GM04503 (cell line): Measurements from ENCODE around the gene TMEM53.
A peak's percentile ranks its signal among the peaks of the same experiment; 100 is the strongest.

Source experiments
- DNase-seq: peaks from one replicate; pipeline ENCODE4 v3.0.0-alpha.2; 2012; ENCODE audit warnings: low read depth

TMEM53 gene

GRCh38 chr1:44696789-44697345 is 22.6 kb upstream of the TMEM53 start:
- no peak for DNase-seq

GRCh38 chr1:44696101-44696500 is 21.8 kb upstream of the TMEM53 start:
- DNase-seq: no peak

DNA sequence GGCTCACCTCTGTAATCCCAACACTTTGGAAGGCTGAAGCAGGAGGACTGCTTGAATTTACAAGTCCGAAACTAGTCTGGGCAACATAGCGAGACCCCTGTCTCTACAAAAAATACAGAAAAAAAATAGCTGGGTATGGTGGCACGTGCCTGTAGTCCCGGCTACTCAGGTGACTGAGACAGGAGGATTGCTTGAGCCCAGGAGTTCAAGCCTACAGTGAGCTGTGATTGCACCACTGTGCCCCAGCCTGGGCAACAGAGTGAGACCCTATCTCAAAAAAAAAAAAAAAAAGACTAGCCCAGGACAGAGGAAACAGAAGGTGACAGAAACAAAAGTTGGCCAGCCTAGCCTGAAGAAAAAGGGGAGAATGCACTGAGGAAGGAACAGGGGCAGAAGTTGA is 21.4 kb upstream of the TMEM53 start:
- DNase-seq: no peak

DNA sequence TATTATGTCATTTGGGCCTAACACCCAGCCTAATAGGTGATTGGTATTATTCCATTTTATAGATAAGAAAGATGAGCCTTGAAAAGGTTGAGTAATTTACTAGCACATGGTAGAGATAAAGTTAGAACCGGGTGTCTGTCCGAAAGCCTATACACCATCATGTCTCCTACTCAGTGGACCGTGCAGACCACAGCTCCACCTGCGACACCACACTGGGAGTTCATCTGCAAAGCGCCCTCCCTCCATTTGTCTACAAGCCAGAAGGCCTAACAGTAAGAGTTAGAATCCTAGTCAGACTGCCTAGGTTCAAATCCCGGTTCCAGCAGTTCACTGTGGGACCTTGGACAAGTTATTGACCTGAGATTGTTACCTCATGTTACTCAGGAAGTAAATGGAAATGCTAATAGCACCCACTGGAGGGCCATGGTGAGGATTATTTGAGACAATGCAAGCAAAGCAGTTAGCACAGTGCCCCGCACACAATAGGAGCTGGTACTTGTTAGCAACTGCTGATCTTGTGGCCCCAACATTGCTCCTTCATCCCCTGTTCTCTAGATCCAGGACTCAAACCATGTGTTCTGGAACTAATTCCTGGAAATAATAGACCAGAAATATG is 20.7 kb upstream of the TMEM53 start:
- no peak for DNase-seq

DNA sequence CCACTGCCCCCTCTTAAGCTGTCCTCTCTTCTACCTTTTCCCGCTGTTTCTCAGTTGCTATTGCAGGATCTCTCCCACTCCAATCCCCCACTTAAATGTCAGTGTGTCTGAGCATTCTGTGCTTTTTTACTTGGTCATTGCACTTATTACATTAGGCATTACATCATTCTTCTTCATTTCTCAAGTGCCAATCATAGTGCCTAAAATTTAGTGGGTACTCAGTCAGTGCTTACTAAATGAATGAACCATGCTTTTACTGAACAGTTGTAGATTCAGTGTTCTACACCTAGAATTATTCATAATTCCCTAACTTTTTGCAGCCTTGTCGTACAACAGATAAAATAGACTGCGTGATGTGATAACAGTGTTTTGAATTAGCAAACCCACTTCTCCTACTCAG is 19.6 kb upstream of the TMEM53 start:
- no peak for DNase-seq

GRCh38 chr1:44693159-44693558 is 18.9 kb upstream of the TMEM53 start:
- no peak for DNase-seq

DNA sequence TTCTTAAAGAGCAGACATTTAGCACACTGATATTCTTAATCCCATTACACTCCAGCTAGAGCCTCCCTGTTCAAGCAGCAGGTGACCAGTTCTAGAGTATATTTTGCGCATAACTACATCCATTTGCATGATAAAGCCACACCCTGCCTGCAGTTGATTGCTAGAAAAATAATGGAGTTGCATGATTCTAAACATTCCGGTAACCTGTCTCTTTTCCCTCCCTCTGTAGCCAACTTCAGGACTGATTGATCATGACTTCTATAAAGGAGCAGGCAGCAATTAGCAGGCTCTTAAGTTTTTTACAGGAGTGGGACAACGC is 15.1 kb upstream of the TMEM53 start:
- no peak for DNase-seq

DNA sequence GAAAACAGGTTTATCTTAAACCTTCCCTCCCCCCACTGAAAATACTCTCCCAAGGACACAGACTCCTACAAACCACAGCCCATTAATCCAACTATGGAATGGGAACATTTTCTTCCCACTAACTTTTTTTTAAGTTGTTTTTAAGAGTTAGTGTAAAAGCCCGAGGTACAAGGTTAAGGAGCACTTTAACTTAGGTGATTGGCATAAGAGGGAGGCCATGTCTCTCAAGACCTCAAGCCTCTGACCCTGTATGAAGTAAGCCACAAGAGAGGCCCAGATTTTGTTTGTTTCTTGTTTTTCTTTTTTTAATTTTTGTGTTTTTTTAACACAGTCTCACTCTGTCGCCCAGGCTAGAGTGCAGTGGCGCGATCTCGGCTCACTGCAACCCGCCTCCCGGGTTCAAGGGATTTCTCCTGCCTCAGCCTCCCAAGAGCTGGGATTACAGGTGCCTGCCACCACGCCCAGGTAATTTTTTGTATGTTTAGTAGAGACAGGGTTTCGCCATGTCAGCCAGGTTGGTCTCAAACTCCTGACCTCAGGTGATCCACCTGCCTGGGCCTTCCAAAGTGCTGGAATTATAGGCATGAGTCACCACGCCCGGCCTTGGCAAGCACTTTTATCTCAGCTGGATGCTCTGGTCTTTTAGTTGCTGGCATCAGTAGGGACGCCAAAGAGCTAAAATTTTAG is 14.6 kb upstream of the TMEM53 start:
- DNase-seq: no peak

- DNase-seq: no peak
These were observed 11.6 kb upstream of the TMEM53 start for GRCh38 chr1:44685881-44686280.

DNA sequence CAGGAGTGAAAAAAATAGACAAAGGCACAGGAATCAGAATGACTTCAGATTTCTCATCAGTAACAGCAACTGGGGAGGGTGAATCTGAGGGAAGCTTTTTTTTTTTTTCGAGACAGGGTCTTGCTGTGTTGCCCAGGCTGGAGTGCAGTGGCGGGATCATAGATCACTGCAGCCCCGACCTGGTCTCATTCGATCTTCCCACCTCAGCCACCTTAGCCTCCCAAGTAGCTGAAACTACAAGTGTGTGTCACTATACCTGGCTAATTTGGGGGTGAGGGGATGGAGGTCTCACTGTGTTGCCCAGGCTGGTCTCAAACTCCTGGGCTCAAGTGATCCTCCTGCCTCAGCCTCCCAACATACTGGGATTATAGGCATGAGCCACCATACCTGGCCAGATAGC is 10.9 kb upstream of the TMEM53 start:
- DNase-seq: no peak

DNA sequence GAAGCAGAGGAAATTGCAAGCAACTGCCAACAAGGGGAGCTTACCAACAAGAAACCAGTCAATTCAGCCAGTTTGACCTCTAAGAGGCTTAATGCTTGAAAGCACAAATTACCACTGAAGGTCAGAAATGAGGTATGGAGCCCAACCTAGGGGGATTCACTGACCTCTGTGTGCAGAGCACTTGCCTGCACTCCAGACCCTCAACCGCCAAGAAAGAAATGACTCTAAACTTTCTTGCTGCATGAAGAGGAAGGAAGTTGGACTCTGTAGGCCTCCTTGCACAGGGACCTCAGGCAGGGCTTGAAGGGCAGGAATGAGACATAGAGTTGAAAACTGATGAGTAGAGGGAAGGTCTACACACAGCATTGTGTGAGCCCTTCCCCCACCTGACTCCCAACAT is 10.2 kb upstream of the TMEM53 start:
- no peak for DNase-seq

DNA sequence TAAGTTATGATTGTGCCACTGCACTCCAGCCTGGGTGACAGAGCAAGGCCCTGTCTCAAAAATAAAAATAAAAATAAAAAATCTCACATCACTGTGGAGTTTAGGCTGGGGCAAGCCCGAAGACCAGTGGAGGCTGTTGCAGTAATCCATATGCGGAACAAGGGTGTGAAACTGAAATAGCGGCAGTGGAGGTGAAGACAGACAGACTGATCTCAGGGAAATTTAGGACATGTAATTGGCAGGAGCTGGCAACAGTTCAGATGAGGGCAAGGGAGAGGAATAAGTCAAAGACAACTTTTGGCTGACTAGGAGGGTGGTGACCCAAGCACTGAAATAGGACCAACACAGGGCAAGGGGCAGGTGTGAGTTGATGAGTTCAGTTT is 8.6 kb upstream of the TMEM53 start:
- no peak for DNase-seq

DNA sequence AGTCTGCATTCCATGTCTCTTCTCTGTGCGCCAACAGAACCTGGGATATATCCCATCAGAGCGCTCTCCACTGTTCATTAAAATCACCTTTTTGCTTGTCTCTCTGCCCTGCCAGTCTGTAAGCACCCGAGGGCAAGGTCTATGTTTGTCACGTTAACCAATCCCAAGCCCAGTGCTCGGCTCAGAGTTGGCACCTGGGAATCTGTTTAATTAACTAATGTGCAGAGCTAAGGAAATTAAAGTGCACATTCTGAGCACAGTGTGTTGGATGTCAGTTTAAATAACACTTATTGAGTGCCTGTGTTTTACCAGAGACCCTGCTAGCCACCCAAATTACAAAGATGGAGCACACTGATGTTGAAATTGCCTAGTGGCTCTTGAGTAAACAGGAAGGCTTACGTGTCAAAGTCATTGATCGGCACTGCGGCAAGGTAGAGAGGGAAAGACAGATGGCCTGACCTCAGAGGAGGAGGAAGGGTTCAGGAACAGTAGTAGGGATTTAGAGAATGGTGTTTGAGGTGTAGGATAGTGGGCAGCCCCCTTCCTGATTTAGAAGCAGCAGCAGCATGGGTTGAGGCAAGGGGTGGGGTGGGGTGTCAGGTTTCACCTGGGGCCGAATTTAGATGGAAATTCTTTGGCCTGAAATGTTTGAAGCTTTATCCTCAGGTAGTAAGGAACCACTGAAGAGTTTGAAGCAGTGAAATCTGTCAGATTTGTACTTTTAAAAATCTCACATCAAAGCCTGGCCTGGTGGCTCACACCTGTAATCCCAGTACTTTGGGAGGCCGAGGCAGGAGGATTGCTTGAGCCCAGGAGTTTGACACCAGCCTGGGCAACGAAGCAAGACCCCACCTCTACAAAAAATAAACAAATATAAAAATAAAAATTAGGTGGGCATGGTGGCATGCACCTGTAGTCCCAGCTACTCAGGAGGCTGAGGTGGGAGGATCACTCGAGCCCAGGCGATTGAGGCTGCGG is 7.9 kb upstream of the TMEM53 start:
- no peak for DNase-seq

DNA sequence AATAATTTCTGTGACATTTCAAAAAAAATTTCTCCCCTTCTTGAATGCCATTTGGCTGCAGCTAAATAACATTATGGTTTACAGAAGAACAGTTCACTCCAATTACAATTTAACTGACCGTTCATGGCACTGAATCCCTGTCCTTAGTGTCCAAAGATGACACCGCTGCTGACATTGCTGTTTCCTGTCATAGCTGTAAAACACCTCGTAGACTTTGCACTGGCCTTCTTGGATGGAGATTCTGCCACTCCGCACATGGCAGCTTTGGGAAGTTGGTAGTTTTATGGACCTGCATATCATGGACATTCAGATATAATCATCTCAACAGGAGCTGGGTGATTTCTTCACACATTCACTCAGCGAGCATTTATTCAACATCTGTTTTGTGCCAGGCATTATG is 5.2 kb upstream of the TMEM53 start:
- DNase-seq: no peak

GRCh38 chr1:44678626-44679025 is 4.3 kb upstream of the TMEM53 start:
- DNase-seq: no peak

DNA sequence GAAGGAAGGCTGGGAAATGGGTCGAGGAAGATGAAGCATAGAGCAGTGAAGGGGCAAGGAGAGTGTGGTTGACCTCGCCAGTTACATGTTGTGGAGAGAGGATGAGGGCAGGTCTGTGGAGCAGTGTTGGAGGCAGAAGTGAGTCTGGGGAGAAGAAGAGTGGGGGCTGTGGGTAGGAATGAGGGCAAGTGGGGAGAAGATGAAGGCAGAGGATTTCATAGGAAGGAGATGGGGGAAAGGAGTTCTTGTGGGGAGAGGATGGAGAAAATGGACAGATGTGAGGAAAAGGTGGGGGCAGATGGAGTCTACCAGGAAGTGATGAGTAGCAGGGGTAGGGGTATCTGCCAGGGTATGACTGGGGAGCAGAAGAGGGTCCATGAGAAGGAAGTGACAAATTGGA is 3.8 kb upstream of the TMEM53 start:
- DNase-seq: no peak

GRCh38 chr1:44677201-44677766 is 3.0 kb upstream of the TMEM53 start:
- DNase-seq: peak; percentile 36

DNA sequence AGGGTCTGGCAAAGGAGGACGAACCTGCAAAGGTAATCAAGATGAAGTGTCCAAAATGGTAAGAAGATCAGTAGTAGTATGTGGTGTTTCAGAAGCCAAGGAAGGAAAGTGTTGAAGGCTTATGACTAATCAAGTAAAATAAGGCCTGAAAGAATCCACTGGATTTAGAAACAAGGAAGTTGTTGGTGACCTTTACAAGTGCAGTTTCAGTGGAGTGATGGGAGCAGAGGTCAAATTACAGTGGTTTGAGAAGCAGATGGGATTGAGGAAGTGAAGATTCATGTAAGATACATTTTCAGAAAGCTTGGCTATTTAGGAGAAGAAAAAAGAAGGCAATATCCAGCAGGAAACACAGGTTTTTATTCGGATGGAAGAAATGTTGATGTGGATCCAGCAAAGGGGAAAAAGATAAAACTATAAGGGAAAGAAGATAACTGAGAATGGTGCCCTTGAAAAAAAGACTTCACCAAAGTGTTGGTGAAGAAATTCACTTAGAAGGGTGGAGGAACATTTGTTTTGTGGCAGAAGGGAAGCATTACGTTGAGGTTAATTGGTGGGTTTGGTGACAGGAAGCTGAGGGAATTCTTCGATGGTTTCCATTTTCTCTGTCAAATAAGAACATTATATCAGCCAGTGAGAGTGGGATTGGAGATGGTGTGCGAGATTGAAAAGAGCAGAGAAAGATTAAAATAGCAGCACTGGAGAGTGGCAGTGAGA is 2.4 kb upstream of the TMEM53 start:
- DNase-seq: peak; percentile 51

GRCh38 chr1:44675186-44675585 is 905 bp upstream of the TMEM53 start:
- no peak for DNase-seq

DNA sequence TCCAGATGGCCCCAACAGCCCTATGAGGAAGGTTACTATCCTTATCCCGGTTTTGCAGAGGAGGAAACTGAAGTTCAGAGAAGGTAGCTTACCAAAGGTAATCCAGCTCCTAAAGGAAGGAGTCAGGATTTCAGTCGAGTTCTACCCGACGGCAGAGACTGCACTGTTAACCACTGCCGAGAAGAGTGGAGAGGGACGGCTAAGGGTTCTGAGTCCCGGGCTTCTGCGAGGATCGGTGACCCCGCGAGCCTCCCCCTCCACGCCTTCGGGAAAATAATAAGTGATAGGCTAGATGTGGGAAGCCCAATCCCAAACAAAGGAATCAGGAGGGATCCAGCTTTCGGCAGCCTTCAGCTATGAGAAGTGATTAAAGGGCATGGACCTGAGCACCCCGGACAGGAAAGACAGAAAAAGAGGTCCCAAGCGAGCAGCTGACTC is 587 bp downstream of the TMEM53 start:
- no peak for DNase-seq

DNA sequence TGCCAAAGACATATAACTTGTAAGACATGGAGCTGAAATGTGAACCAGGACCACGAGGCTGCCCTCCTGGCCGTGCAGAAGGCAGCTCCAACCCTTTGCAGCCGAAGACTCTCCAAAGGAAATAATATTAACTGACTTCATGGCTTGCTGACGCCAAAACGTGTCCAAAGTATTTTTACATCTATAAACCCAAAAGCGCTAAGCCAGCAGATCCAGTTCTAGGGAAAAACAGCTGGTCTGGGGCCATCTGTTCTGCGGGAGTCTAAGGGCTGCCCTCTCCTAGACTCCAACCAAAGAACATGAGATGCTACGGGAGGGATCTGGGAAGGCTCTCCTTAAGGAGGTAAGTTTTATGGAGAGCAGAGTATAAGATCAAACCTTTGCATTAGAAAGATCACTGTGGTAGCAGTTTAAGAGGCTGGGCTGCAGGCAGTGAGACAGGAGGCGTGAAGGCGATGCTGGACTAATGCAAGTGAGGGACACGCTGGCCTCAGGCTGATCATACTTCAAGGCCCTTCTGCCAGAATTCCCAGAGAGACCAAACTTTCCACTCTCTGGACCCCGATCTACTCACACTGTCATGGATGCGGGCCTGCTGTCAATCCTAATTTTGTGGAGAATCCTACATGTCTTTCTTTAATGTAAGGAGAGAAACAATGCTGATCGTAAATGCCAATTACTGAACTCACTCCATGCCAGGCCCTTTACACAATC is 1.2 kb downstream of the TMEM53 start:
- no peak for DNase-seq
